GM23338 (cell line): ENCODE results near the gene OR2AE1. TPM values are rescaled to one million over a fixed set of nuclear protein-coding genes. Genes with fewer than 3 reads are reported as not detected.

ENCODE experiments used
- ATAC-seq: fragments of 200-7000 bp; cut with Tn5 transposase; 3 replicates; pipeline ENCODE4 v1.9.1; 2020
- DNase-seq: peaks from one replicate; pipeline ENCODE4 v3.0.0-alpha.2; 2015; ENCODE audit warnings: low spot score
- H2AFZ ChIP-seq: fragments of 200-600 bp; sonication (generic); 2 replicates; pipeline ENCODE4 v1.8.0; 2016; ENCODE audit warnings: antibody characterized with exemption, mild to moderate bottlenecking, moderate library complexity
- H3F3A ChIP-seq: fragments of 200-600 bp; sonication (generic); replicated peaks from 2 replicates; pipeline ENCODE4 v1.8.0; 2017; ENCODE audit warnings: antibody characterized with exemption, mixed run types, low read depth
- H3K27ac ChIP-seq: fragments of 200-600 bp; sonication (generic); 2 replicates; pipeline ENCODE4 v1.6.1; 2016; ENCODE audit warnings: low read depth
- H3K27me3 ChIP-seq: fragments of 200-600 bp; sonication (generic); 2 replicates; pipeline ENCODE4 v1.8.0; 2016; ENCODE audit warnings: mild to moderate bottlenecking, mixed run types, moderate library complexity; ENCODE audit not compliant: insufficient read depth
- H3K36me3 ChIP-seq: fragments of 200-600 bp; sonication (generic); 2 replicates; pipeline ENCODE4 v1.8.0; 2016; ENCODE audit warnings: mild to moderate bottlenecking; ENCODE audit not compliant: insufficient read depth
- H3K4me1 ChIP-seq: fragments of 200-600 bp; sonication (generic); 2 replicates; pipeline ENCODE4 v1.8.0; 2016; ENCODE audit warnings: mild to moderate bottlenecking, moderate library complexity; ENCODE audit not compliant: insufficient read depth
- H3K4me2 ChIP-seq: fragments of 200-600 bp; sonication (generic); 2 replicates; pipeline ENCODE4 v1.7.1; 2017; ENCODE audit warnings: mixed run types
- H3K4me3 ChIP-seq: fragments of 200-600 bp; sonication (generic); 2 replicates; pipeline ENCODE4 v1.6.1; 2016; ENCODE audit warnings: mixed run types
- H3K79me2 ChIP-seq: fragments of 200-600 bp; sonication (generic); replicated peaks from 2 replicates; pipeline ENCODE4 v1.8.0; 2017; ENCODE audit warnings: mild to moderate bottlenecking; ENCODE audit not compliant: insufficient read depth
- H3K9me2 ChIP-seq: fragments of 200-600 bp; sonication (generic); 2 replicates; pipeline ENCODE4 v1.8.0; 2017; ENCODE audit not compliant: insufficient read depth
- H4K20me1 ChIP-seq: fragments of 200-600 bp; sonication (generic); replicated peaks from 2 replicates; pipeline ENCODE4 v1.8.0; 2017; ENCODE audit warnings: mild to moderate bottlenecking; ENCODE audit not compliant: insufficient read depth
- H3K27ac Mint-ChIP-seq: 2 replicates; pipeline ENCODE4 v1.8.0; 2020; ENCODE audit warnings: inconsistent platforms, mild to moderate bottlenecking, moderate library complexity, mixed read lengths
- H3K27me3 Mint-ChIP-seq: 3 replicates; pipeline ENCODE4 v1.8.0; 2022; ENCODE audit warnings: low read depth, mild to moderate bottlenecking, moderate library complexity, mixed read lengths, inconsistent platforms; ENCODE audit not compliant: insufficient read depth, poor library complexity
- H3K36me3 Mint-ChIP-seq: 3 replicates; pipeline ENCODE4 v1.8.0; 2021; ENCODE audit warnings: low read depth, mild to moderate bottlenecking, inconsistent platforms, moderate library complexity, mixed read lengths
- H3K4me1 Mint-ChIP-seq: 3 replicates; pipeline ENCODE4 v1.8.0; 2020; ENCODE audit warnings: mild to moderate bottlenecking, inconsistent platforms, mixed read lengths
- H3K4me3 Mint-ChIP-seq: 3 replicates; pipeline ENCODE4 v1.8.0; 2021; ENCODE audit warnings: moderate library complexity, mild to moderate bottlenecking, inconsistent platforms, mixed read lengths
- H3K9me3 Mint-ChIP-seq: 3 replicates; pipeline ENCODE4 v1.8.0; 2020; ENCODE audit warnings: moderate library complexity, mild to moderate bottlenecking, inconsistent platforms, mixed read lengths
- CREB1 ChIP-seq: fragments of 250-450 bp; sonication (Bioruptor Pico); IDR thresholded peaks from 2 replicates; pipeline ENCODE4 v1.5.0; 2020; ENCODE audit warnings: low read depth, mild to moderate bottlenecking, moderate library complexity
- JUNB ChIP-seq: IDR thresholded peaks from one replicate; pipeline ENCODE4 v1.6.1; 2016; ENCODE audit warnings: antibody characterized with exemption; ENCODE audit not compliant: unreplicated experiment
- NANOG ChIP-seq: IDR thresholded peaks from 2 replicates; pipeline ENCODE4 v1.6.1; 2016; ENCODE audit warnings: antibody characterized with exemption, borderline replicate concordance
- POLR2AphosphoS5 ChIP-seq: IDR thresholded peaks from 2 replicates; pipeline ENCODE4 v1.6.1; 2016; ENCODE audit warnings: antibody characterized with exemption, low read depth
- ZNF114 ChIP-seq: fragments of 250-450 bp; sonication (Bioruptor Pico); IDR thresholded peaks from 2 replicates; pipeline ENCODE4 v1.5.0; 2020; ENCODE audit warnings: mild to moderate bottlenecking, moderate library complexity
- ZNF331 ChIP-seq: fragments of 250-450 bp; sonication (Bioruptor Pico); IDR thresholded peaks from 2 replicates; pipeline ENCODE4 v1.5.0; 2020; ENCODE audit warnings: low read depth, mild to moderate bottlenecking, moderate library complexity
- polyA plus RNA-seq: library from polyadenylated mRNA; unstranded; fragments of >200 nt; fragmentation: Nextera tagmentation; extraction: Ambion mirVana; gene quantifications from 2 replicates; pipeline ENCODE4 v1.2.1, GENCODE V29; 2016
- total RNA-seq: library from RNA; depleted of rRNA; stranded (reverse); fragments of >200 nt; shearing (Covaris generic); gene quantifications from 2 replicates; pipeline ENCODE4 v1.2.3, GENCODE V29; 2014
- TF ChIP-seq, protein P1 (sequence below): IDR thresholded peaks from 2 replicates; pipeline ENCODE4 v1.6.1; 2016; ENCODE audit warnings: antibody characterized with exemption
- TF ChIP-seq, protein P2 (sequence below), 2 experiments: fragments of 200-600 bp in 1 of 2; sonication (generic) in 1 of 2; conservative IDR thresholded peaks; 2 replicates each; pipeline versions ENCODE4 v1.5.1 to v1.6.1; 2016 to 2017; ENCODE audit warnings: antibody characterized with exemption in 2 of 2, low read depth in 2 of 2, mild to moderate bottlenecking in 2 of 2, moderate library complexity in 1 of 2

OR2AE1 gene
- total and polyA plus RNA-seq, 2 experiments from 2014 or later, result not detected

DNA sequence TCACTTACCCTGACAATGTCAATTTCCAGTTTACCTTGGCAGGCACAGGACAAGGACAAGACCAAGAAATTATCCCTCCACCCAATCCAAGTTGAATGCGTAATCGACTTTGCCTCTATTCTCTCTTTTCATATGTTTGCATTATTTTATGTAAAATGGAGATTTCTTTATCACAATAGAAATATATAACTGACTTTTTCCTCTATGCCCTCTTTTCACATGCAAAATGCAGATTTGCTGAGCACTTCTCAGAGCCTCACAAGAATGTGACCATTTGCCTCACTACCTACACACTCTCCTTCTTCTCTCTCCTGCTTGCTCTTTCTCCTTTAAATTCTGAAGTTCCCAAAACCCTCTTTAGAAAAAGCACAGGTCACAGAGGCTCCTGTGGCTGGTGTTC lies 33.9 kb downstream of the OR2AE1 start (continued):
- TF ChIP-seq, protein P1, sequence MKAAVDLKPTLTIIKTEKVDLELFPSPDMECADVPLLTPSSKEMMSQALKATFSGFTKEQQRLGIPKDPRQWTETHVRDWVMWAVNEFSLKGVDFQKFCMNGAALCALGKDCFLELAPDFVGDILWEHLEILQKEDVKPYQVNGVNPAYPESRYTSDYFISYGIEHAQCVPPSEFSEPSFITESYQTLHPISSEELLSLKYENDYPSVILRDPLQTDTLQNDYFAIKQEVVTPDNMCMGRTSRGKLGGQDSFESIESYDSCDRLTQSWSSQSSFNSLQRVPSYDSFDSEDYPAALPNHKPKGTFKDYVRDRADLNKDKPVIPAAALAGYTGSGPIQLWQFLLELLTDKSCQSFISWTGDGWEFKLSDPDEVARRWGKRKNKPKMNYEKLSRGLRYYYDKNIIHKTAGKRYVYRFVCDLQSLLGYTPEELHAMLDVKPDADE, result no peak
- TF ChIP-seq POLR2AphosphoS5, result no peak
- TF ChIP-seq CREB1 (CRISPR knock-in tag), result no peak
- no peak for TF ChIP-seq ZNF114 (CRISPR knock-in tag)

DNA sequence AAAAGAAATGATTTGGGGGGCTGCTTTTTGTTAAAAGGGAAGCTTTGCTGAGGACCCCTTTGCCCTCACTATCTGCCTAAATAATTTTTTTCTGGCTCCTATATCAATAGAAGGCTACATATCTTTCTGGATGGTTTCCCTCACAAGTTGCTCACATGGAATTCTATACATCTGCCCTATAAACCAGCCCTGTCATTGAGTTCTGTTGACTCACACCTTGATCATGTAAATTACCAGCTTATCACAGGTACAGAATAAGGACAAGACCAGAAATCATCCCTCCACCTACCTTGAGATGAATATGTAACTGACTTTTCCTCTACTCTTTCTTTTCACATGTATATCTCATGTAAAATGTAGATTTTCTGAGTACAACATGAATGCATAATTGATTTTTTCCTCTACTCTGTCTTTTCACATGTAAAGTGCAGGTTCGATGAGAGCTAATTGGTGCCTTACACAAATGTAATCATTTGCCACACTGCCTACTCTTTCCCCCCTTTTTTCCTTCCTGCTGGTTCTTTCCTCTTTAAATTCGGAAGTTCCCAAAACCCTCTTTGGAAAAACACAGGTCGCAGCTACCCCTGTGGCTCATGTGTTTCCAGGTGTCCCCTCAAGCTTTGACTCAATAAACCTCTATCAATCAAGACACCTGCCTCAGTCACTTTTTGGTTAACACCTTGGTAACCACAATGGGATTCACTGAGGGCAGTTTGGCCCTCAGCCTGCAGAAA lies 36.5 kb downstream of the OR2AE1 start:
- Mint-ChIP-seq H3K4me1 (peaks cover 61% of the 10 kb centered on the region), H3K27me3 (peaks cover 8% of the 10 kb centered on the region), H3K36me3 (no peaks in the 10 kb centered on the region), H3K9me3 (no peaks in the 10 kb centered on the region), H3K27ac (peak overlapping the region; percentile 94), H3K4me3 (no peak overlapping the region; the same call in 2 of the 3 replicates)
- no peaks in the 10 kb centered on the region for H3K27me3 ChIP-seq
- H3K36me3 ChIP-seq, result no peaks in the 10 kb centered on the region
- peaks cover 64% of the 10 kb centered on the region for H3K4me1 ChIP-seq
- no peaks in the 10 kb centered on the region for H3K9me2 ChIP-seq
- peak; percentile 27; the same call in 1 of the 2 replicates for TF ChIP-seq NANOG
- TF ChIP-seq, protein P2, sequence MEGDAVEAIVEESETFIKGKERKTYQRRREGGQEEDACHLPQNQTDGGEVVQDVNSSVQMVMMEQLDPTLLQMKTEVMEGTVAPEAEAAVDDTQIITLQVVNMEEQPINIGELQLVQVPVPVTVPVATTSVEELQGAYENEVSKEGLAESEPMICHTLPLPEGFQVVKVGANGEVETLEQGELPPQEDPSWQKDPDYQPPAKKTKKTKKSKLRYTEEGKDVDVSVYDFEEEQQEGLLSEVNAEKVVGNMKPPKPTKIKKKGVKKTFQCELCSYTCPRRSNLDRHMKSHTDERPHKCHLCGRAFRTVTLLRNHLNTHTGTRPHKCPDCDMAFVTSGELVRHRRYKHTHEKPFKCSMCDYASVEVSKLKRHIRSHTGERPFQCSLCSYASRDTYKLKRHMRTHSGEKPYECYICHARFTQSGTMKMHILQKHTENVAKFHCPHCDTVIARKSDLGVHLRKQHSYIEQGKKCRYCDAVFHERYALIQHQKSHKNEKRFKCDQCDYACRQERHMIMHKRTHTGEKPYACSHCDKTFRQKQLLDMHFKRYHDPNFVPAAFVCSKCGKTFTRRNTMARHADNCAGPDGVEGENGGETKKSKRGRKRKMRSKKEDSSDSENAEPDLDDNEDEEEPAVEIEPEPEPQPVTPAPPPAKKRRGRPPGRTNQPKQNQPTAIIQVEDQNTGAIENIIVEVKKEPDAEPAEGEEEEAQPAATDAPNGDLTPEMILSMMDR (conservative IDR thresholded peaks at IDR 0.05; ENCODE audit: low read depth in 2 of 2), result no peak
- peak overlapping the region; percentile 56 for H3K4me2 ChIP-seq
- no peak overlapping the region for H2AFZ ChIP-seq
- ATAC-seq, result peak; percentile 36
- H3K4me3 ChIP-seq, result no peak overlapping the region
- peak; percentile 20 for DNase-seq
- H3K79me2 ChIP-seq, result no peaks in the 10 kb centered on the region
- no peaks in the 10 kb centered on the region for H4K20me1 ChIP-seq
- H3K27ac ChIP-seq, result peak overlapping the region; percentile 74
- H3F3A ChIP-seq, result no peaks in the 10 kb centered on the region

DNA sequence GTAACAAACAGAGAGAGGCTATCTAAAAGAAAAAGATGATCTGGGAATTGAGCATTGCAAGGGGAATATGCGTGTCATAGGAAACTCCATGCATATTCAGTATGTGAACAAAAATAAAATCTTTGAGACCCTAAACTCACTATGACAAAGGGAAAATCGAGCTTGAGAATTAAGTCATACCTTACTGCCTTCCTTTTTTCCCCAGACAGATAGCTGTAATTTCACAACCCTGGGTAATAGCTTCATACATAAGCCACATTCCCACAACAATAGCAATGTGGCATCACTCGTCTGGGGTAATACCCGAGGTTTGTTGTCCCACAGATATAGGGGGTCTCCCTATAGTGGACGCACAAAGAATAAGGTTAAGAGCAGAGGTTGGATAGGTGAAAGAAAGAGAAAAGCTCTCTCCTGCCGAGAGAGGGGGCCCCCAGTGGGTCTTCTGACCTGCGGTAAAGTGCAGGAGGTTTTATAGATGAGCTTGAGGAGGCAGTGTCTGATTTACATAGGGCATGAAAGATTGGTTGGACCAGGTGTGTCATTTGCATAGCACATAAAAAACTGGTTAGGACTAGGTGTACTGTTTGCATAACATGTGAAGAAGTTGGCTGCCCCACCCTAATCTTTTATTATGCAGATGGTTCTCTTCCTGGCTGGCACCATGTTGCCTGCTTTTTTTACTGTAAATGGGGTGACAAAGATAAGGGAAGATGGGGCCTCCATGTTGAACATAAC lies 37.4 kb downstream of the OR2AE1 start:
- no peaks in the 10 kb centered on the region for H3K36me3 Mint-ChIP-seq
- no peaks in the 10 kb centered on the region for H3K79me2 ChIP-seq
- ATAC-seq, result peak; percentile 78
- peaks cover 8% of the 10 kb centered on the region for H3K27me3 Mint-ChIP-seq
- no peak overlapping the region for H2AFZ ChIP-seq
- peaks cover 61% of the 10 kb centered on the region for H3K4me1 Mint-ChIP-seq
- H3K27me3 ChIP-seq, result no peaks in the 10 kb centered on the region
- H3K4me1 ChIP-seq, result peaks cover 64% of the 10 kb centered on the region
- peak; percentile 59 for DNase-seq
- no peaks in the 10 kb centered on the region for H3F3A ChIP-seq
- H3K9me2 ChIP-seq, result no peaks in the 10 kb centered on the region
- H3K4me2 ChIP-seq, result peak overlapping the region; percentile 56
- peak overlapping the region; percentile 12 for H3K4me3 Mint-ChIP-seq
- H3K4me3 ChIP-seq, result peak overlapping the region; percentile 25; the same call in 1 of the 2 replicates
- no peaks in the 10 kb centered on the region for H3K36me3 ChIP-seq
- peak overlapping the region; percentile 94 for H3K27ac Mint-ChIP-seq
- no peaks in the 10 kb centered on the region for H3K9me3 Mint-ChIP-seq
- TF ChIP-seq, protein P1, result 0 out of 2 replicates have a peak, but pooled peaks have one; percentile 13
- TF ChIP-seq JUNB (no peak), CREB1 (CRISPR knock-in tag) (no peak), POLR2AphosphoS5 (peak; percentile 74), NANOG (no peak), ZNF331 (CRISPR knock-in tag) (no peak), ZNF114 (CRISPR knock-in tag) (no peak)
- TF ChIP-seq, protein P2 (conservative IDR thresholded peaks at IDR 0.05; ENCODE audit: low read depth in 2 of 2), result no peak
- H4K20me1 ChIP-seq, result no peaks in the 10 kb centered on the region
- peak overlapping the region; percentile 82 for H3K27ac ChIP-seq
